GM21723 (cell line): ENCODE measurements around the gene TMEM117.

Source experiments
- ATAC-seq: cut with Tn5 transposase; IDR thresholded peaks from one replicate; pipeline ENCODE4 v1.9.1; 2021; ENCODE audit warnings: mild to moderate bottlenecking, moderate library complexity; ENCODE audit not compliant: unreplicated experiment

The TMEM117 gene

DNA sequence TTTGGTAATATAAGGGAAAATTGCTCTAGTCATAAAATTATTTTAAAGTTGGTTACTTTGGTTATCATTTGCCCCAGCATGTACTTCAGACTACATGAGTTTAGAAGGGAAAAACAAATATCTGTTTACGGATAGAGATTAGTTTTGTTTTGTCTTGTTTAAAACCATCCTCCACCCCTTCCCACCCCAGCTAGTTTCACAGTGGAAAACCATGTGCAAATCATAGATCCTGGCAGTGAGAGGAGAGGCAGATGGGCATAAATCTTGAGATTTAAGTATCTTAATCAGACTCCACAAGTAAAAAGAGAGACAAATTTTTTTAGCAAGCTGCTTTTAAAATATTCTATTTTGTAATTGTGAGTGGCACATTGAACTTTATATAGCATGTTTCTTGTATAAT, 424.7 kb downstream of the TMEM117 start:
- no peak for ATAC-seq

GRCh38 chr12:44285321-44285960, 449.6 kb downstream of the TMEM117 start:
- no peak for ATAC-seq

GRCh38 chr12:44286336-44286735, 450.5 kb downstream of the TMEM117 start:
- peak; percentile 56 for ATAC-seq

GRCh38 chr12:44286821-44287505, 451.1 kb downstream of the TMEM117 start:
- ATAC-seq = no peak

DNA sequence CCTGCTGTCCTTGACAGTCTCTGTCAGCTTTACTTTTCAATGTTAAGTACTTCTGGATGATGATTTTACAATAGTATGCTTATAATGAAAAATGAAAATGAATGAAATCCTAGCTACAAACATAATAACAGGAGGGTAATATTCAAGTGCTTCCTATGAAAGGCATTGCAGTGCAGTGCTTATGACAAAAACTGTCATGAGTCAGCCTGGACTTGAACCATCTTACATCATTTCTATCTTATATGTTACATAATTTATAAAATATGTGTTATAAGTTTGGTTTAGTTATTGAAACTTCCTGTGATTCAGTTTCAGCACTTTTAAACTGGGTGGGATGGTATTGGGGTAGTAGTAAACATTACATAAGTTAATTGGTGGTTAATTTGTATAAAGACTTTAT, 451.7 kb downstream of the TMEM117 start:
- ATAC-seq = no peak

DNA sequence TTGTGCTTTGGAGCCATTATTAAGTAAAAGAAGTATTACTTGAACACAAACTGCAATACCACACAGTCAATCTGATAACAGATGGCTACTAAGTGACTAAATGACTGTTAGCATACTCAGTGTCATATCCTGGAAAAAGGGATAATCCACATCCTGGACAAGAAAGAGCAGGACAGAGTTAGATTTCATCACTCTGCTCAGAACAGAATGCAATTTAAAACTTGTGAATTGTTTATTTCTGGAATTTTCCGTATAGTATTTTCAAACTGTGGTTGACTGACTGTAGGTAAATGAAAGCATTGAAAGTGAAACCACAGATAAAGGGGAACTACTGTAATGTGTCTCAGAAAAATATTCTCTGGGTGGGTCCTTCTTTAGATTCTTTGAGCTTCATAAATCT, 458.8 kb downstream of the TMEM117 start:
- ATAC-seq = peak; percentile 98

- no peak for ATAC-seq
Measured at GRCh38 chr12:44295958-44296623, 460.2 kb downstream of the TMEM117 start.

DNA sequence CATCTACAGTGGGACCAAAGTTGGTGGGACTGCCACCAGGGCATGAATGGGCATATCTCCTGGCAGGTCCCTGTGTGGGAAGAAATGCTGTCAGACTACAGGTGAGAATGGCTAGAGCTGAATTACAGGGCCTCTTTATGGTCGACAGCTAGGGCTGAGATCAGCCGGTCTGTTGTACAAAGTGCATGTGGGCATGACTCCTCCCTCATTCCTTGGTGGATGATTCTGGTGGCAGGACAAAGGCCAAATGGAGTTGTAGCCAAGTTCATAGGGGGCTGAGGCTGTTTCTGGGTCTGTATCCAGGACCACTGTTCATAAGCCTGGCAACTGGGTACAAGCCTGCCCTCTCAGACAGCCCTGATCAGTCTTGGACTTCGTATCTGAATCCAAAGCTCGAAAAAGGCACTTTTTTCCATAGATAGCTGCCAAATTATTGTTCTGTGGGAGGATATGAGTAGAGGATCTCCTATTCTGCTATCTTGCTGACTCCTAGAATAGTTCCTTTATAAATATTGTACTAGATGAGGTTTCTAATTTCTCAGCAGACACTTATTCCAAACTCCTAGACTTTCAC, 460.8 kb downstream of the TMEM117 start:
- ATAC-seq = no peak

GRCh38 chr12:44299524-44299923, 463.6 kb downstream of the TMEM117 start:
- ATAC-seq = no peak

- no peak for ATAC-seq
Measured at GRCh38 chr12:44307506-44308168, 471.8 kb downstream of the TMEM117 start.

- no peak for ATAC-seq
Measured at GRCh38 chr12:44313188-44313587, 477.3 kb downstream of the TMEM117 start.

DNA sequence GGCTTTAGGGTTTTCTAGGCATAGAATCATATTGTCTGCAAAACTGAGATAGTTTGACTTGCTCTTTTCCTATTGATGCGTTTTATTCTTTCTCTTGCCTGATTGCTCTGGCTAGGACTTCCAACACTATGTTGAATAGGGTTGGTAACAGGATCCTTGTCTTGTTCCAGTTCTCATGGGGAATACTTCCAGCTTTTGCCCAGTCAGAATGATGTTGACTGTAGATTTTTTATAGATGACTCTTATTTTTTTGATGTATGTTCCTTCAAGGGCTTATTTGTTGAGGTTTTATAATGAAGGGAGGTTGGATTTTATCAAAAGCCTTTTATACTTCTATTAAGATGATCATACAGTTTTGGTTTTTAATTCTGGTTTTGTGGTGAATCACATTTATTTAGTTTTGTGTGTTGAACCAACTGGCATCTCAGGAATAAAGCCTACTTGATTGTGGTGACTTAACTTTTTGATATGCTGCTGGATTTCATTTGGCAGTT, 478.2 kb downstream of the TMEM117 start:
- no peak for ATAC-seq

GRCh38 chr12:44317651-44318126, 481.8 kb downstream of the TMEM117 start:
- peak; percentile 90 for ATAC-seq

GRCh38 chr12:44331269-44331668, 495.4 kb downstream of the TMEM117 start:
- no peak for ATAC-seq

GRCh38 chr12:44334347-44334746, 498.5 kb downstream of the TMEM117 start:
- ATAC-seq = no peak

DNA sequence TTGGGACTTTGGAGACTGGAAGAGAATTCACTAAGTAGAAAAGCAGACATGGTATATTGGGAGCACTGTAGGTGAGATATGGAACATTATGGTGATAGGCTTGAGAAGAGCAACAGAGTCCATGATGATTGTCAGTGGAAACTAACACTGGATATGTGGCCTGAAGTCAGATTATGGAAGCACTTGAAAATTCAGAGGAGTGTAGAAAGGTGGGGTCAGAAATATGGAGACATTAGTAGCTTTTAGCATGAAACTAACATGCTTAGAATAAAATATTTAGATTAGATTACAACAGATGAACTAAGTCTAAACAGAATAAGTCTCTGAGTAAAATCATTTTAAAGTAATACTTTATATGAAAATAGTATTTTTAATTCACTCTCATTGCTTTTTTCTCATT, 499.1 kb downstream of the TMEM117 start:
- no peak for ATAC-seq

DNA sequence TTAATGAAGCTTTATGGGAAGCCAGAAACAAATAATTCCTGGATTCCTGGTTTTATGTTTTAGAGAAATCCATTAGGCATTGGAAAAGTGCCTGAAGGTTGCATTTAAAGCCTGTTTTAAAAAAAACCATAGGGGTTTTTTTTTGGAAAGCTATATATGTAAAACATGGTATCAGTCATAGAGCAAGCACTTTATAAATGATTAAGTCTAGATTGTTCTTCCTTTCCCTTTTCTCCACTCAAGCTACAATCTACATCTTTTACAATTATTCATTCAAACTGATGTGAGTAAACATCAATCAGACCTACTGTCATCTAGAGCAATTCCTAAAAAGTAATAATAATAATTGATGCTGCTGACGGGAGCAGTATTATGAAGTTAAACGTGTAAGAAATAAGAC, 500.7 kb downstream of the TMEM117 start:
- ATAC-seq = no peak

GRCh38 chr12:44342371-44342770, 506.5 kb downstream of the TMEM117 start:
- ATAC-seq = no peak

DNA sequence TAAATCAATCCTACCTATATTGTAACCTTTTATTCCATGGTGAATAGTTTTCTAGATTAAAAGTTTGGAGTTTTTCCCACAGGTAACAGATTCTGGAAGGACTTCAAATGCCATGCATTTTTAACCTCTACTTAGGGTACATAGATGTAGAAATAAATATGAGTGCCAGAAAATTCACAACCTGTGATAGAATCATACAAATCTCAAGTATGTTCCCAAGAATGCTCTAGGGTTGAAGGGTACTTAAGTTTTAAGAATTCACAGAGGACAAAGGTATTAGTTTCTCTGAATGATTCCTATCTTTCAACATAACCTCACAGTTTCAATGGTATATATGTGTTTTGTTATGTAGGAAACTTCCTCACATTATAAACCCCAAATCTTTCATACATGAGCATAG, 511.3 kb downstream of the TMEM117 start:
- ATAC-seq = no peak

DNA sequence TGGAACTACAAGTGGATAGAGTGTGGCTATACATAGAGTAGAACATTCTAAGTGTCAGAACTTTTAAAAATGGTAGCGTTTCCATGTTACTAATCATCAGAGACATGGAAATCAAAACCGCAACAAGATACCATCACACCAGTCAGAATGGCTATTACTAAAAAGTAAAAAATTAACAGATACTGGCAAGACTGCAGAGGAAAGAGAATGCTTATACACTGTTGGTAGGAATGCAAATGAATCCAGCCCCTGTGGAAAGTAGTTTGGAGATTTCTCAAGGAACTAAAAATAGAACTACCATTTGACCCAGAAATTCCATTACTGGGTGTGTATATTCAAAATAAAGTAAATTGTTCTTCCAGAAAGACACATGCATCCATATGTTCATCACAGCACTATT, 521.6 kb downstream of the TMEM117 start:
- no peak for ATAC-seq

- ATAC-seq = no peak
Measured at GRCh38 chr12:44358636-44359035, 522.8 kb downstream of the TMEM117 start.
